ENCODE results near the gene CNTLN.

The CNTLN gene

DNA sequence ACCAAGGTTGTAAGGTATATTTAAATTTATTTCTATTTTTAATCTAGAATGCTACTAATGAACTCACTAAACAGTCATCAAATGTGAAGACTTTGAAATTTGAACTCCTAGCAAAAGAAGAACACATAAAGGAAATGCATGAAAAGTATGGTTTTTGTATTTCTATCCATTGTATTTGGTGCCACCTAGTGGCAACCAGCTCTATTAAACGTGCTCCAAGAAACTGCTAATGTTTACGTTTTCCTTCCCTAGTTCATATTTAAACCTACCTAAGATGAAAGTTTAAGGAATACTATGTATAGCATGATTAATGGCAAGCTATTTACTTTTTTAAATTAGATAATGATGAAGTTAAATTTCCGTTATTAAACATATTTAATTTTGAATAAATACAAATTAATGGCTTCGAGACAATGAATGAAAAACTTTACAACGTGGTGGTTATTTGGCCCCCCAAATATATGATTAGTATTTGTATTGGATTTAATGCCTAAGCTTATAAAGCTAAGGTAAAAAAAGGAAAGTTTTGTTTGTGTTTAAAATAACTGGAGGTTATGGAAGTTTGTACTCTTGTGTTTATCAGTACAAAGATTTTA, 328.1 kb downstream of the CNTLN start:
- no peaks in the 10 kb centered on the region for H3K36me3 Mint-ChIP-seq (ENCODE audit: low read depth)
- H3K27me3 Mint-ChIP-seq: no peaks in the 10 kb centered on the region
- peak; percentile 8 for DNase-seq
- no peak for ATAC-seq
- H3K9me3 Mint-ChIP-seq: no peaks in the 10 kb centered on the region
- no peaks in the 10 kb centered on the region for H3K4me1 Mint-ChIP-seq
- H3K27ac Mint-ChIP-seq: no peak overlapping the region
- H3K4me3 Mint-ChIP-seq: no peak overlapping the region

DNA sequence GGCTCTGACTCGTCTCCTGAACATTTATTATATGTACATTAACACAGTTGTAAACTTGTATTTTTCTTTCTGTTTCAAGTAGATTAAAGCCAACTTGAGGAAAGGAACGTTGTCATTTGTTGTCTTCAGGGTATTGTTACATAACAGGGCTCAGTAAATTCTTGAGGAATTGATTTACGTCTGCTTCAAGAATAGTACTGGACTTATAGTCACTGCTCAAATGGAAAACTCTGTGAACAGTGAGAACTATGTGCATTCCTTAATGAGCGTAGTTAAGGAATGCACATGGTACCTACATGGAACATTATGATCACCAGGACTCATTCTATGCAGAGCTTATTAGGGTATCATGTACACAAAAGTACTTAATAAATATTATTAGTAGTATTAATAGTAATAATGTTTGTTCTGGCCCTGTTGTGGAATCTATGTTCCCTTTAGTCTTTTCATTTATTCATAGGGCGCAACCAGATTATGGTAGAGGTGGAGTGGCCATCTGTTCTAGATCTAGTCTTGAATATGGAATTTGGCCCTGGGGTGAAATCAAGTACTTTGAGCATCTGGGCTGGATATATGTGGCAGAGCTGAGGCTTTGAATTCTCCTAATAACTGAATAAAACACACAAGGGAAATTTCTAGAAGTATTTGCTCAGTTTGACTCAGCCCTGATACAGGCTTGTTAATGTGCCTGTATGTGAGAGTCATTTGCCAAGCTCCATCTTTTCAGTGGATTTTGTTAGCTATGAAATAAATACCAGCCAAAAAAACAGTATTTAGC, 335.4 kb downstream of the CNTLN start:
- no peak for DNase-seq
- Mint-ChIP-seq H3K4me3 (no peak overlapping the region), H3K27ac (no peak overlapping the region), H3K9me3 (no peaks in the 10 kb centered on the region), H3K4me1 (no peaks in the 10 kb centered on the region), H3K36me3 (ENCODE audit: low read depth) (no peaks in the 10 kb centered on the region), H3K27me3 (no peaks in the 10 kb centered on the region)
- ATAC-seq: no peak

DNA sequence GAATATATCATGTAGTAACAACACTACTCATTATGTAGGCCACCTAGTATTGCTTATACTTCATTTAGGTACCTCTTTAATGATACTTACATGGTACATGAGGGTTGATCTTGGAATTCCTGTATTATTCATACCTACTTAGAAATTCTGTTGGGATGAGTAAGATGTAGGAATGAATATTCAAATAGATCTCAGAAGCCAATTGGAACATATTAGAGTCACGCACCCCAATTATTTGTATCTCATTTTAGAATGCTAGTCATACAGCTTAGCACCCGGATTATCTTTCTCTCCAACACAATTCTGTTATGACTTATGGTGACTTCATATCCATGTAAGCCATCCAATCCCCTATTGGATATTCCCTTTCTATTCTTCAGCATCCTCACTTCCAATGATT, 337.3 kb downstream of the CNTLN start:
- Mint-ChIP-seq H3K27ac (no peak overlapping the region), H3K4me3 (no peak overlapping the region), H3K4me1 (no peaks in the 10 kb centered on the region), H3K9me3 (no peaks in the 10 kb centered on the region), H3K27me3 (no peaks in the 10 kb centered on the region), H3K36me3 (ENCODE audit: low read depth) (no peaks in the 10 kb centered on the region)
- DNase-seq: no peak
- no peak for ATAC-seq

DNA sequence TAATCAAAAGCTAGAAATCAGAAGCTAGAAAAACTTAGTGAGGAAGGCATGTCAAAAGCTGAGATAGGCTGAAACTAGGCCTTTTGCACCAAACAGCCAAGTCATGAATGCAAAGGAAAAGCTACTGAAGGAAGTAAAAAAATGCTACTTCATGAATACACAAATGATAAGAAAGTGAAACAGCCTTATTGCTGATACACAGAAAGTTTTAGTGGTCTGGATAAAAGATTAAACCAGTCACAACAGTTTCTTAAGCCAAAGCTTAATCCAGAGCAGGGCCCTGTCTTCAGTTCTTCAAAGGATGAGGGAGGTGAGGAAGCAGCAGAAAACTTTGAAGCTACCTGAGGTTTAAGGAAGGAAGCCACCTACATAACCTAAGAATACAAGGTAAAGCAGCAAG, 341.6 kb downstream of the CNTLN start:
- no peak overlapping the region for H3K27ac Mint-ChIP-seq
- H3K36me3 Mint-ChIP-seq (ENCODE audit: low read depth): no peaks in the 10 kb centered on the region
- DNase-seq: no peak
- no peaks in the 10 kb centered on the region for H3K9me3 Mint-ChIP-seq
- no peaks in the 10 kb centered on the region for H3K27me3 Mint-ChIP-seq
- H3K4me3 Mint-ChIP-seq: no peak overlapping the region
- no peak for ATAC-seq
- H3K4me1 Mint-ChIP-seq: no peaks in the 10 kb centered on the region

DNA sequence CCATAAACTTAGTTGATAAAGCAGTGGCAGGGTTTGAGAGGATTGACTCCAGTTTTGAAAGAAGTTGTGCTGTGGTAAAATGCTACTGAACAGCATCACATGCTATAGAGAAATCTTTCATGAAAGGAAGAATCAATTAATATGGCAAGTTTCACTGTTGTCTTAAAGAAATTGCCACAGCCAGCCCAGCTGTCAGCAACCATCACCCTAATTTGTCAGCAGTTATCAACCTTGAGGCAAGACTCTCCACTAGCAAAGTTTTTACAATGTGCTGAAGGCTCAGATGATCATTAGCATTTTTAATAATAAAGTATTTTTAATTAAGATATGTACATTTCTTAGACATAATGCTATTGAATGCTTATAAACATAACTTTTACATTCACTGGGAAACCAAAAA, 343.0 kb downstream of the CNTLN start:
- Mint-ChIP-seq H3K4me1 (no peaks in the 10 kb centered on the region), H3K27ac (no peak overlapping the region), H3K27me3 (no peaks in the 10 kb centered on the region), H3K36me3 (ENCODE audit: low read depth) (no peaks in the 10 kb centered on the region), H3K9me3 (no peaks in the 10 kb centered on the region), H3K4me3 (no peak overlapping the region)
- no peak for ATAC-seq
- DNase-seq: no peak

DNA sequence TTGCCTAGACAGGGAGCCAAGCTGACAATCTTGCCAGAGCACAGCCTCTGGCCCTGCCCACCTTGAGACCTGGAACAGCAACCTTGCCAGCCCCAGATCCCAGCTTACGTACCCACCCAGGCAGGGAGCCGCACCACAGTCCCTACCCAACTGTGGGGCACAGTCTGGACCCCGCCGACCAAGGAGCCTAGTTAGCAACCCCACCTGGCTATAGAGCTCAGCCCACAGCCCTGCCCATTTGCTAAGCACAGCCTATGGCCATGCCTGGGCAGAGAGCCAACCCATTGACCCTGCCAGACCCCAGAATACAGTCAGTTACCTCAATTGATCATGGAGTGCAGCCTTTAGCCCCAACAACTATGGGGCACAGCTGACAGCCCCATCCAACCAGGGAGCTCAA, 346.1 kb downstream of the CNTLN start:
- no peak overlapping the region for H3K4me3 Mint-ChIP-seq
- no peak for DNase-seq
- H3K36me3 Mint-ChIP-seq (ENCODE audit: low read depth): no peaks in the 10 kb centered on the region
- H3K9me3 Mint-ChIP-seq: no peaks in the 10 kb centered on the region
- H3K27ac Mint-ChIP-seq: no peak overlapping the region
- no peaks in the 10 kb centered on the region for H3K4me1 Mint-ChIP-seq
- no peak for ATAC-seq
- no peaks in the 10 kb centered on the region for H3K27me3 Mint-ChIP-seq

DNA sequence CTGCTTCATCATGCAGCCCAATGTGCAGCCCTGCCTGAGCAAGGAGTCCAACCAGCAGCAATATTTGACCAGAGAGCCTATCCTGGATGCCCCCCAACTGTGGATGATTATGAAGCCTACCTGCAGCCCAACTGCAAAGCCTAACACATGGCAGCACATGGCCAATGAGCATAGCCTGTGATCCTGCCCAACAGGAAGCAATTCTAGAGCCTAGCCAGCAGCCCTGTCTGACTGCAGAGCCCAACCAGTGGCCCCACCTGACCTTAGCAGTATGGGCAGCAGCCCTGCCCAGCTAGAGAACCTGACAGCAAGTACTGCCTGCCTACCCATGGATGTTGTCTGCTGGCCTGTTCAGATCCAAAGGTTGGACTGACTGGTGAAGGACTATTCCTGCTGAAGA, 346.7 kb downstream of the CNTLN start:
- ATAC-seq (no peak), DNase-seq (no peak)
- Mint-ChIP-seq H3K27ac (no peak overlapping the region), H3K27me3 (no peaks in the 10 kb centered on the region), H3K4me1 (no peaks in the 10 kb centered on the region), H3K9me3 (no peaks in the 10 kb centered on the region), H3K4me3 (no peak overlapping the region), H3K36me3 (ENCODE audit: low read depth) (no peaks in the 10 kb centered on the region)

DNA sequence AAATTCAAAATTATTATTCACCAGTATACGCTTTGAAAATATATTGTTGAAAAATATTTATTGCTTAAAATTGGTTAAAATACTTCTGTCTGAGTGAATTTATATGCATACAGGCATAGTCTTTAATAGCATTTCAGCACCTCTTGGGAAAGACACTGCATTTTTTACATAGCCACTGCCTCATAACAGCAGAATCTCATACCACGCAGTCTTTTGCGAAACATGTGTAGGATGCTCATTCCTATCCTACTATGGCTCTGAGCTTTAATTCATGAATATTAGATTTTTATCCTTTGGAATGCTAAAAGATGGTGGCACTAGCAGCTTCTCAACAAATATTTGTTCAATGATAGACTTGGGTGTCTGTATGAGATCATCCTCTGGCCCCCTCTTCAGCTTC, 350.1 kb downstream of the CNTLN start:
- no peak for ATAC-seq

DNA sequence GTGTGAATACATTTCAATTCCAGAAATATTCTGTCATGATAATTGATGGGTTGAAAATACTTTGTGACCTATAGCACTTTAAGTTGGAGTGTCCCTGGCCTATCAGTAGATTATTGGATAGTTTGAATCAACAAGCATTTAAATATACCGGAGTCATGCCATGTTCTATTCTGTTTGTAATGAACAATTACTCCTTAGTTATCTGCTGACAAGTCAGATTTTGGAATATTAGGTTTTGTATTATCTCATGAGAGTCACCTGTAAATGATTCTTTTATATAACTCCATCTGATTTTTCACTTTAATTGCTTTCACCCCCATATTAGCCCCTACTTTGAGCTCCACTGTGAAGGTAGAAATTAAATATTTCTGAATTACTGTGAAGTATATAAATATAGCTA, 351.6 kb downstream of the CNTLN start:
- DNase-seq (no peak), ATAC-seq (no peak)
- H3K9me3 Mint-ChIP-seq: no peaks in the 10 kb centered on the region
- no peak overlapping the region for H3K4me3 Mint-ChIP-seq
- no peaks in the 10 kb centered on the region for H3K36me3 Mint-ChIP-seq (ENCODE audit: low read depth)
- no peaks in the 10 kb centered on the region for H3K27me3 Mint-ChIP-seq
- no peaks in the 10 kb centered on the region for H3K4me1 Mint-ChIP-seq
- no peak overlapping the region for H3K27ac Mint-ChIP-seq

More for the DNA sequence above, 350.1 kb downstream of the CNTLN start:
- no peak for DNase-seq
- Mint-ChIP-seq H3K27me3 (no peaks in the 10 kb centered on the region), H3K4me3 (no peak overlapping the region), H3K4me1 (no peaks in the 10 kb centered on the region), H3K9me3 (no peaks in the 10 kb centered on the region), H3K36me3 (ENCODE audit: low read depth) (no peaks in the 10 kb centered on the region), H3K27ac (no peak overlapping the region)

DNA sequence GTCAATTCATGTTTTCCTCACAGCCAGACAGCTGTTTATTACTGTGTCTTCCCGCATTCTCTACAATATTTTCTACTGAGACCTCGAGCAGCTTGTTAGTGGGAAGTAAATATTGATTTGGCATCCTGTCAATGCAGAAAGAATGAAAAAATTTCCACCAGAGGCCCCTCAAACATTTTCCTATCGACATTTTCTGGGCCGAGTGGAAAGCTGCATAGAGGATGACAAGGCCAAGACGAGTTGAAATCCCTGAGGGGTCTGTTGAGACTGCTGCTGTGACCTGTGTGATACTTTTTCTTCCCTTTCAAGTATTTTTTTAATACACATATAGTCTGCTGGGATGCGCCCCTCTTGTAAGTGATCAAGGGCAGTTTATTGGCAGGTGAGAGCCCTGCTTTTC, 352.6 kb downstream of the CNTLN start:
- ATAC-seq (no peak), DNase-seq (no peak)
- Mint-ChIP-seq H3K27me3 (no peaks in the 10 kb centered on the region), H3K4me1 (no peaks in the 10 kb centered on the region), H3K27ac (no peak overlapping the region), H3K9me3 (no peaks in the 10 kb centered on the region), H3K4me3 (no peak overlapping the region), H3K36me3 (ENCODE audit: low read depth) (no peaks in the 10 kb centered on the region)

DNA sequence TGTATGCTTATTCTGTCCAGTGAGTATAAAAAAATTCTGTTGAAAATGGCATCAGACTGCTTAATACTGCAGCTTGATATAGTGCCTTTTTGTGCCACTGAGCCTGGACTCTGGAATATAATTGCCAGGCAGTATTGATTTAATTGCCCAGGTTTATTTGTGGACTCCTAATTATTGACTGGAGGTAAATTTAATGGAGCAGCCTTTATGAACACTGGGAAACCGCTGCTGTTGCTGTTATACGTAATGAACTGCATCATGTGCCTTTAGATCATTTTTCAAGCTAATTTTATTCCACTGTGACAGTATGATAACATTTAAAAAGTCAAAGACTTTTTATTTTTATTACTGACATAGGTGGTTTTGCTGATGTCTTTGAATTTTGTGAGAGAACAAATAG, 353.8 kb downstream of the CNTLN start:
- H3K27me3 Mint-ChIP-seq: no peaks in the 10 kb centered on the region
- no peak for ATAC-seq
- no peaks in the 10 kb centered on the region for H3K4me1 Mint-ChIP-seq
- H3K36me3 Mint-ChIP-seq (ENCODE audit: low read depth): no peaks in the 10 kb centered on the region
- H3K27ac Mint-ChIP-seq: no peak overlapping the region
- H3K9me3 Mint-ChIP-seq: no peaks in the 10 kb centered on the region
- no peak overlapping the region for H3K4me3 Mint-ChIP-seq
- DNase-seq: no peak

DNA sequence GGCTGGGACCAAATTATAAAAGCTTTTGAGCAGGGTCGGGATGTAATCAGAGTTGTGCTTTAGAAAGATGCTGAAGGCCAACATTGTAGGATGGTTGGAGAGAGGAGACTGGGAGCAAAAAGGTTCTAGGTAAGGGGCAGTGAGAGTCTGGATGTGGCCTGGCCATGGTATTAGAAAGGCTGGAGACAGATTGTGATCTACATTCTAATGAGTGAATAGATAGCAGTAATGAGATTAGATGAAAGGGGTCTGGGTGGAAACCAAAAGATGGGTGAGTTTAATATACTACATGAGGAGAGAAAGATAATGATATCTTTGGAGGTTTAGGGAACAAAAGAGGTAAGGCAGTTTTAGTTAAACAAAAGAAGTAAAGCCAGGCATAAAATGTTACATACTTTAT, 355.3 kb downstream of the CNTLN start:
- Mint-ChIP-seq H3K4me3 (no peak overlapping the region), H3K4me1 (no peaks in the 10 kb centered on the region), H3K27ac (no peak overlapping the region), H3K36me3 (ENCODE audit: low read depth) (no peaks in the 10 kb centered on the region), H3K9me3 (no peaks in the 10 kb centered on the region), H3K27me3 (no peaks in the 10 kb centered on the region)
- DNase-seq (no peak), ATAC-seq (no peak)

DNA sequence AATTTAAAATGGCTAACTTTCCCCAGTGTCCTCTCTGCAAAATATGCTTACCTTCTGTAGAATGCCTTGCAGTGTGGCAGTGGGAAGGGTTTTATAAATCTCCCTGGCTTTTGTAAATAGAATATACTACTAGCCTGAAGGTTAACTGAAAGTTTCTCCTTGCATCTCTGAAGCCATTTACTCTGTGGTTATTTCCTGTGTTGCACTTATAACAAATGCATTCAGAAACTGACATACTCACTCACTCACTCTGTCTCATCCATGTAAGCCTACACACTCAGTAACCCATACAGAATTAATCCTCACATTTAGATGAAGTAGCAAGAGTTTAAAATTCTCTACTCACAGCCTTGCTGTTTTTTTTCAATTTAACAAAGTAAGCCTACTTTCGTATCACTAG, 356.9 kb downstream of the CNTLN start:
- Mint-ChIP-seq H3K27me3 (no peaks in the 10 kb centered on the region), H3K4me1 (no peaks in the 10 kb centered on the region), H3K27ac (no peak overlapping the region), H3K36me3 (ENCODE audit: low read depth) (no peaks in the 10 kb centered on the region), H3K9me3 (no peaks in the 10 kb centered on the region), H3K4me3 (no peak overlapping the region)
- ATAC-seq (no peak), DNase-seq (no peak)

DNA sequence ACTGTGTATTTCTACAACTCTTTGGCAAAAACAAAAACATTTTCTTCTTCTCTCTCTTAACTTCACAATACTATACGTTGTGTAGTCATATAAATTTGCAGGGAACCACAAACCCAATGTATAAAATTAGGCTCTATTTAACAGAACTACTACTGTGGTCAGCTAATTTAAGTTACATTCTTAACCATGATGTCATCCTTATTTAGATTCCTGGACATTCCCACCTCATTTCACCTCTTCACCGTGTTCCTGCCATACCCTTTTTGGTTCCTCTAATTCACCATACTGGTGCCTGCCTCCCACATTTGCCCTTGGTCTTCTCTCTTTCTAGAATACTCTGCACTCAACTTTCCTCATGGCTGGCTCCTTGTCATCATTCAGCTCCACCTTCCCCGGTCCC, 368.4 kb downstream of the CNTLN start:
- Mint-ChIP-seq H3K4me3 (no peak overlapping the region), H3K36me3 (ENCODE audit: low read depth) (no peaks in the 10 kb centered on the region), H3K27me3 (no peaks in the 10 kb centered on the region), H3K4me1 (no peaks in the 10 kb centered on the region), H3K27ac (no peak overlapping the region), H3K9me3 (peaks cover 5% of the 10 kb centered on the region)
- no peak for DNase-seq
- no peak for ATAC-seq

DNA sequence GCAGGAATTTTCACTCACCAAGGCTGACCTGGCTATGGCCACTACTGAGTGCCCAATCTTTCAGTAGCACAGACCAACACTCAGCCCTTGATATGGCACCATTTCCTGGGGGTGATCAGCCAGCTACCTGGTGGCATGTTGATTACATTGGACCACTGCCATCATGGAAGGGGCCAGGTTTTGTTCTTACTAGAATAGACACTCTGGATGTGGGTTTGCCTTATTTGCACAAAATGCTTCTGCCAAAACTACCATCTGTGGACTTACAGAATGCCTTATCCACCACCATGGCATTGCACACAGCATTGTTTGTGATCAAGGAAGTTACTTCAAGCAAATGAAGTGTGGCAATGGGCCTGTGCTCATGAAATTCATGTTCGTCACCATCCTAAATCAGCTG, 374.3 kb downstream of the CNTLN start:
- Mint-ChIP-seq H3K4me1 (no peaks in the 10 kb centered on the region), H3K9me3 (peaks cover 5% of the 10 kb centered on the region), H3K4me3 (no peak overlapping the region), H3K36me3 (ENCODE audit: low read depth) (no peaks in the 10 kb centered on the region), H3K27me3 (no peaks in the 10 kb centered on the region), H3K27ac (no peak overlapping the region)
- DNase-seq (no peak), ATAC-seq (no peak)

DNA sequence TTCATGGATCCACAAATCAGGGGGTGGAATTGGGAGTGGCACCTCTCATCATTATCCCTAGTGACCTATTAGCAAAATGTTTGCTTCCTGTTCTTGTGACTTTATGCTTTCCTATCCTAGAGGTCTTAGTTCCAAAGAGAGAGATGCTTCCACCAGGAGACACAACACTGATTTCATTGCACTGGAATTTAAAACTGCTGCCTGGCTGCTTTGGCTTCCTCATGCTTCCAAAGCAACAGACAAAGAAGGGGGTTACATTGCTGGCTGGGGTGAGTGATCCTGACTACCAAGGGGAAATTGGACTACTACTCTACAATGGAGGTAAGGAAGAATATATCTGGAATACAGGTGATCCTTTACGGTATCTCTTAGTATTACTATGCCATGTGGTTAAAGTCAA, 374.9 kb downstream of the CNTLN start:
- Mint-ChIP-seq H3K36me3 (ENCODE audit: low read depth) (no peaks in the 10 kb centered on the region), H3K4me1 (no peaks in the 10 kb centered on the region), H3K27ac (no peak overlapping the region), H3K27me3 (no peaks in the 10 kb centered on the region), H3K9me3 (peaks cover 5% of the 10 kb centered on the region), H3K4me3 (no peak overlapping the region)
- ATAC-seq (no peak), DNase-seq (no peak)

Measured in activated naive CD8-positive, alpha-beta T cell treated with anti-CD3 and anti-CD28 coated beads, Interleukin-2, amount 50 U/mL, for 24 hours (primary cell).